A549 treated with AZD9567 at 1 μM for 4 hours (cell line): ENCODE measurements around the gene UBE2V1. TPM values are rescaled to one million over a fixed set of nuclear protein-coding genes. Genes with fewer than 3 reads are reported as not detected.

ENCODE experiments used
- total RNA-seq: library from RNA; stranded (reverse); fragments of 200-300 nt; extraction: Qiagen RNA extraction; gene quantifications from 5 replicates; pipeline ENCODE4 v1.2.3, GENCODE V29; 2022; ENCODE audit not compliant: insufficient read depth

The UBE2V1 gene
- total RNA-seq: 101 to 157 TPM (median 103 TPM) in 5 replicates

GRCh38 chr20:50112512-50113419, at the start of gene UBE2V1:
Gene UBE2V1 (minus strand): TSS chr20:50113150. CDS start chr20:50113128, 22 bp downstream.

GRCh38 chr20:50153500-50154377, 40.8 kb upstream of the UBE2V1 start, which contains the start of gene PEDS1:
Gene PEDS1 (minus strand): TSS chr20:50153723. CDS start chr20:50153637, 86 bp downstream.

Other genes with a start within 250 kb of the UBE2V1 start
- 8.0 to 9.3 TPM (median 8.1 TPM) in 5 replicates for gene SPATA2, start 197.6 kb downstream of the UBE2V1 start, total RNA-seq
- 59.0 to 67.5 TPM (median 62.5 TPM) in 5 replicates for gene RNF114, start 176.8 kb downstream of the UBE2V1 start, total RNA-seq
- 6.5 to 13.2 TPM (median 12.5 TPM) in 5 replicates for gene SNAI1, start 130.2 kb downstream of the UBE2V1 start, total RNA-seq
- 46.7 to 53.5 TPM (median 50.4 TPM) in 5 replicates for gene PEDS1, start 40.6 kb upstream of the UBE2V1 start, total RNA-seq
- 126 to 275 TPM (median 270 TPM) in 5 replicates for gene CEBPB, start 77.7 kb upstream of the UBE2V1 start, total RNA-seq